Omental fat pad (tissue), 4 donors: ENCODE results near the gene NCF4. TPM values are rescaled to one million over a fixed set of nuclear protein-coding genes. Genes with fewer than 3 reads are reported as not detected.

Experiments
- ATAC-seq: fragments of 150-250 bp; one replicate; pipeline ENCODE4 v1.9.1; 2016; ENCODE audit warnings: mild to moderate bottlenecking, moderate library complexity; ENCODE audit not compliant: low FRiP score
- DNase-seq: peaks from one replicate; pipeline ENCODE4 v3.0.0-alpha.2; 2019; ENCODE audit warnings: low spot score
- total RNA-seq, 4 donors: library from RNA; depleted of rRNA; stranded (reverse); fragments of >200 nt; gene quantifications; one replicate each; pipeline ENCODE4 v1.1.0, GENCODE V29; 2016
- TF ChIP-seq, protein P1 (sequence below), 3 donors: fragments of 450-650 bp; IDR thresholded peaks; one replicate each; pipeline ENCODE4 v1.5.1; 2016 to 2017; ENCODE audit warnings: antibody characterized with exemption in 3 of 3, mild to moderate bottlenecking in 3 of 3, moderate library complexity in 2 of 3

Gene NCF4
- total RNA-seq, 4 donors from 2014 or later, result 31.6 to 78.8 (median 41.6) TPM

GRCh38 chr22:36858156-36858555 is 2.6 kb upstream of the NCF4 start:
- ATAC-seq (no peak), DNase-seq (no peak)
- TF ChIP-seq, protein P1, sequence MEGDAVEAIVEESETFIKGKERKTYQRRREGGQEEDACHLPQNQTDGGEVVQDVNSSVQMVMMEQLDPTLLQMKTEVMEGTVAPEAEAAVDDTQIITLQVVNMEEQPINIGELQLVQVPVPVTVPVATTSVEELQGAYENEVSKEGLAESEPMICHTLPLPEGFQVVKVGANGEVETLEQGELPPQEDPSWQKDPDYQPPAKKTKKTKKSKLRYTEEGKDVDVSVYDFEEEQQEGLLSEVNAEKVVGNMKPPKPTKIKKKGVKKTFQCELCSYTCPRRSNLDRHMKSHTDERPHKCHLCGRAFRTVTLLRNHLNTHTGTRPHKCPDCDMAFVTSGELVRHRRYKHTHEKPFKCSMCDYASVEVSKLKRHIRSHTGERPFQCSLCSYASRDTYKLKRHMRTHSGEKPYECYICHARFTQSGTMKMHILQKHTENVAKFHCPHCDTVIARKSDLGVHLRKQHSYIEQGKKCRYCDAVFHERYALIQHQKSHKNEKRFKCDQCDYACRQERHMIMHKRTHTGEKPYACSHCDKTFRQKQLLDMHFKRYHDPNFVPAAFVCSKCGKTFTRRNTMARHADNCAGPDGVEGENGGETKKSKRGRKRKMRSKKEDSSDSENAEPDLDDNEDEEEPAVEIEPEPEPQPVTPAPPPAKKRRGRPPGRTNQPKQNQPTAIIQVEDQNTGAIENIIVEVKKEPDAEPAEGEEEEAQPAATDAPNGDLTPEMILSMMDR (IDR thresholded peaks at IDR 0.05), result no peak

DNA sequence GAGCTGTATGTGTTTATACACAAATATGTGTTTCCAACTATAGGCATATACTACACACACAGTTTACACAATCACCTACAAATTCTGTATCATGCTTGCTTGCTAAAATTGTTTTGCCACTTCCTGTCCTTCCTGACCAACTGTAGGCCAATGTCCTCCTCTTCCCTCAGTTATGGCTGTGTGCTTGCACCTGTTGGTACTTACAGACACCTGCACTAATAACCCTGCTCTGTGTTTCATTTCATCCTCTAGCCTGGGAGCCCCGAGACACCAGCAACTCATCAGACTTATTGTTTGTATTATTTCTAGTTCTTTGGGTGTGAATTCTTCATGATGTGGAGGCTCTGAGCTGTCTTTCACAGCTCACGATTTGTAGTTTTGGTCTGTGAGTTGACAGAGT is 1.8 kb upstream of the NCF4 start:
- no peak for ATAC-seq
- DNase-seq, result no peak
- TF ChIP-seq, protein P1 (IDR thresholded peaks at IDR 0.05), result no peak

DNA sequence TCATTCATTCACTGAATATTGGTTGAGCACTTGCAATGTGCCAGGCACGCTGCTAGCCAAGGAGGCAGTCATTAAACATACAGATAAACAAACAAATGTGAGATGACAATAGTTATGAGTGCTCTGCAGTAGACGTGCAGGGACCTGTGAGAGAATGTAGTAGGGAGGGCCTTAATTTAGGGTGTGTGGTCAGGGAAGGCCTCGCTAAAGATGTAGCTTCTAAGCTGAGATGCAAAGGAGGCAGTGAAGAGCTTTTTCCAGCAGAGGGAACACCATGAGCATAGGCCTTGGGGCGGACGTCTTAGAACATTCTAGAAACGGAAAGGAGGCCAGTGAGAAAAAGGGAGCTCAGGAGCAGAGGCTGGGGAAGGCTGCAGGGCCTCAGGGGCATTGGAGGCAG is 789 bp upstream of the NCF4 start:
- TF ChIP-seq, protein P1 (IDR thresholded peaks at IDR 0.05), result no peak
- no peak for ATAC-seq
- no peak for DNase-seq

DNA sequence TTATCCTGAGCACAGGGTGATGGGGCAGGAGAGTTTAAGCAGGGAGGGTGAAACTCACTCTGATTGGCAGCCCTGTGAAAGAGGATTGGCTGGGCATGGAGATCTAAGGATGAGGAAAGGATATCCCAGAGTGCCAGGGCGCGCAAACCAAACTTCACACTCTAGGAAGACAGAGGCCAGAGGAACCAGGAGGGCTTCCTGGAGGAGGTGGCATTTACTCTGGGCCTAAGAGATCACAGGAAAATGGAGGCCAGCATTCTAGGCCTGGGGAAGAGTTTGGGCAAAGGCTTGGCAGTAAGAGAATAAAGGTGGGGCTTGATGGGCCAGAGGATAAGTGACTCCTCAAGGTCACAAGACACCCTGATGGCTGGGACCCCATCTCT is 377 bp upstream of the NCF4 start:
- no peak for DNase-seq
- ATAC-seq, result no peak
- TF ChIP-seq, protein P1 (IDR thresholded peaks at IDR 0.05), result no peak

- DNase-seq (no peak), ATAC-seq (no peak)
- TF ChIP-seq, protein P1 (IDR thresholded peaks at IDR 0.05), result no peak
These were observed 1.7 kb downstream of the NCF4 start for GRCh38 chr22:36862251-36863242.

DNA sequence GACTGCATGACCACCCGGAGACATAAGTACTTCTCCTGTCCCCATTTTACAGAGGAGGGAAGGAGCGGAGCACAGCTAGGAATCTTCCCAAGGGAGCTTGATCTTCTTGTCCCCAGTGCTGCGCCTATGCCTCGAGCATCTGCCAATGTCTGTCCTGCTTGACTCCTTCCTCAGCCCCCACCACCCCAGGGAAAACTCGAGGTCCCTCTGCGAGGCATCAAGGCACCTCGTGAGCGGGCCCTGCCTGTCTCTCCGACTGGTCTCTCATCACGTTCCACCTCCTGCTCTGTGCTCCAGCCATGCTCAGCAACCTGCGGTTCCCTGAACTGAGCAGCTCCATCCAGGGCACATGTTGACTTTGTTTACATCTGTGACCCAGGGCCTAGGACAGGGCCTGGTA is 2.5 kb downstream of the NCF4 start:
- TF ChIP-seq, protein P1 (IDR thresholded peaks at IDR 0.05), result no peak
- ATAC-seq, result no peak

DNA sequence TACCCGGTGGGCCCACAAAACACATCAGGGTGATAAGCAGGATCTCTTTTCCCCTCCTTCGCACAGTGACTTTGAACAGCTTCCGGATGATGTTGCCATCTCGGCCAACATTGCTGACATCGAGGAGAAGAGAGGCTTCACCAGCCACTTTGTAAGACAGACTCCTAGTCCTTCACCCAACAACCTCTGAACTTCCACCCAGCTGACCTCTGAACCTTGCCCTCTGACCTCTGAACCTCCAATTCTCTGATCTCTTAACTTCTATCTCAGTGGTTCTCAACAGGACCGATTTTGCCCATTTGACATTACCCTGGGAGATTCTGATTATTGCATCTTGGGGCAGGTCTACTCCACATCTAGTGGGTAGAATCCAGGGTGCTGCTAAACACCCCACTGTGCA is 3.2 kb downstream of the NCF4 start:
- TF ChIP-seq, protein P1 (IDR thresholded peaks at IDR 0.05), result no peak
- no peak for DNase-seq
- ATAC-seq, result no peak

More for the DNA sequence above, 2.5 kb downstream of the NCF4 start:
- DNase-seq, result no peak
